Right lobe of liver (tissue), 6 donors: ENCODE measurements around the gene ERGIC1. TPM values are rescaled to one million over a fixed set of nuclear protein-coding genes. Genes with fewer than 3 reads are reported as not detected.

Source experiments
- ATAC-seq, 4 donors: fragments of 200-7000 bp; cut with Tn5 transposase; one replicate each; pipeline ENCODE4 v1.9.1; 2020; ENCODE audit warnings: mild to moderate bottlenecking in 4 of 4, moderate library complexity in 4 of 4
- DNase-seq, 3 donors: peaks; one replicate each; pipeline ENCODE4 v3.0.0-alpha.2; 2020
- H3K27ac ChIP-seq, 3 donors: fragments of 200-600 bp; one replicate each; pipeline ENCODE4 v1.8.0; 2022
- H3K27me3 ChIP-seq, 2 donors: fragments of 200-600 bp; one replicate each; pipeline ENCODE4 v1.8.0; 2022
- H3K36me3 ChIP-seq, 4 donors: fragments of 200-600 bp; sonication (generic) in 1 of 4; one replicate each; pipeline versions ENCODE4 v1.5.1 to v1.8.0; 2017 to 2022; ENCODE audit warnings: control low read depth in 1 of 4
- H3K4me1 ChIP-seq, 4 donors: fragments of 200-600 bp; sonication (generic) in 1 of 4; one replicate each; pipeline versions ENCODE4 v1.5.1 to v1.8.0; 2017 to 2022; ENCODE audit warnings: control low read depth in 1 of 4
- H3K4me3 ChIP-seq, 3 donors: fragments of 200-600 bp; one replicate each; pipeline ENCODE4 v1.8.0; 2022
- H3K9me3 ChIP-seq, 4 donors: fragments of 200-600 bp; sonication (generic) in 1 of 4; one replicate each; pipeline versions ENCODE4 v1.5.1 to v1.8.0; 2017 to 2022; ENCODE audit warnings: control low read depth in 1 of 4
- POLR2A ChIP-seq: fragments of 450-650 bp; IDR thresholded peaks from one replicate; pipeline ENCODE4 v1.6.1; 2017; ENCODE audit warnings: antibody characterized with exemption, mild to moderate bottlenecking
- WGBS: methylation state at CpG from one replicate; pipeline ENCODE4 v1.1.6; 2018; ENCODE audit warnings: low coverage, low lambda C conversion rate; ENCODE audit not compliant: insufficient coverage; ENCODE audit errors: missing lambda C conversion rate; 5-methylcytosine and 5-hydroxymethylcytosine counted together
- intact Hi-C, 2 donors: fragments of 100-400 bp; cut with DNase I; formaldehyde crosslinking; loops; one replicate each; pipeline versions ENCODE4 v1.11.2 to v1.14.1; 2022
- total RNA-seq, 6 experiments: library from RNA; depleted of rRNA in 2 of 6; stranded (reverse); fragments of >200 nt in 2 of 6; fragmentation: NEBNext Ultra II Directional in 3 of 6; extraction: Animal tissue kit (Norgen Biotek cat#: 25700) in 3 of 6; gene quantifications; one replicate each; pipeline versions ENCODE4 v1.1.0 to v1.2.4, GENCODE V29; 2016 to 2023
- TF ChIP-seq, protein P1 (sequence below), 4 donors: fragments of 200-600 bp in 3 of 4; fragments of 450-650 bp in 1 of 4; IDR thresholded peaks; one replicate each; pipeline versions ENCODE4 v1.5.1 to v1.8.0; 2016 to 2022; ENCODE audit warnings: antibody characterized with exemption in 4 of 4, mild to moderate bottlenecking in 2 of 4
- donor health status: DM: no; HTN: yes; CAD: no.
- donor health status: DM: no; HTN: no; CAD: no.
- donor health status: DM: no; HTN: no; CAD: no.
- donor health status: DM: no; HTN: yes; CAD: no.
- donor health status: DM: no; HTN: yes; CAD: no.

ERGIC1 gene
- total RNA-seq, 6 experiments from 2014 or later: 103 to 264 (median 154) TPM

DNA sequence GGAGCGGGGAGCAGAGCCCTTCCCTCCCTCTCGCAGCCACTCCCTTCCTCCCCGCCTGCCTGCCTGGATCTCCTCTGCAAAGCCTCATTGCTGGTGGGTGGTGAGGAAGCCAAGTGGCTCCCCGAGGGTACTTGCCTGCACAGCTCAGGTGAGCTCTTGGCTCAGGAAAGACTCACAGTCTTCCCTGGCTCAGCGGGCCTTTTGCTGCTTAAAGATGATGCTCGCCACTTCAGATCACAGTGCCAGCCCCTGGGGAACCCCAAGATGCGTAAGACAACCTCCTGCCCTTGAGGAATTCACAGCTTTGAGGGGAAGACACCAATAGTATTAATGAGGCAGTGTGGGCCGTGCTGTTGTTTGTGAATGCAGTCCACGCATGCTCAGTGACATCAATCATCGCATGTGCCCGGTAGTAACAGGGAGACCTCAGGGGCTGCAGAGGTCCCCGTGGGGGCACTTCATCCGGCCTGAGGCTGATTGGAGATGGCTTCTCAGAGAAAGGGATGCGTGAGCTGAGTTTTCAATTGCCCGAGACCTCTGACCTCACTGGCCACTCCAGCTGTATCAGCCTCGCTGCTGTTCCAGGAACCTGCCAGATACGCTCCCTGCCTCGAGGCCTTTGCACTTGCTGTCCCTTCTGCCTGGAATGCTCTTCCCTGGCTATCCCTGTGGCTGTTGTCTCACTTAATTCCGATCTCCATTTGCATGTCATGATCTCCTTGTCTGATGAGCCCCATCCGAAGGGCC is 36.8 kb downstream of the ERGIC1 start:
- TF ChIP-seq, protein P1, sequence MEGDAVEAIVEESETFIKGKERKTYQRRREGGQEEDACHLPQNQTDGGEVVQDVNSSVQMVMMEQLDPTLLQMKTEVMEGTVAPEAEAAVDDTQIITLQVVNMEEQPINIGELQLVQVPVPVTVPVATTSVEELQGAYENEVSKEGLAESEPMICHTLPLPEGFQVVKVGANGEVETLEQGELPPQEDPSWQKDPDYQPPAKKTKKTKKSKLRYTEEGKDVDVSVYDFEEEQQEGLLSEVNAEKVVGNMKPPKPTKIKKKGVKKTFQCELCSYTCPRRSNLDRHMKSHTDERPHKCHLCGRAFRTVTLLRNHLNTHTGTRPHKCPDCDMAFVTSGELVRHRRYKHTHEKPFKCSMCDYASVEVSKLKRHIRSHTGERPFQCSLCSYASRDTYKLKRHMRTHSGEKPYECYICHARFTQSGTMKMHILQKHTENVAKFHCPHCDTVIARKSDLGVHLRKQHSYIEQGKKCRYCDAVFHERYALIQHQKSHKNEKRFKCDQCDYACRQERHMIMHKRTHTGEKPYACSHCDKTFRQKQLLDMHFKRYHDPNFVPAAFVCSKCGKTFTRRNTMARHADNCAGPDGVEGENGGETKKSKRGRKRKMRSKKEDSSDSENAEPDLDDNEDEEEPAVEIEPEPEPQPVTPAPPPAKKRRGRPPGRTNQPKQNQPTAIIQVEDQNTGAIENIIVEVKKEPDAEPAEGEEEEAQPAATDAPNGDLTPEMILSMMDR (IDR thresholded peaks at IDR 0.05): no peak
- peak; percentile 52 for TF ChIP-seq POLR2A
- Histone ChIP-seq H3K36me3 (no peaks in the 10 kb centered on the region), H3K4me1 (peaks cover 0 to 61% (median 35%) of the 10 kb centered on the region in 4 donors), H3K9me3 (no peaks in the 10 kb centered on the region), H3K27me3 (no peaks in the 10 kb centered on the region), H3K4me3 (no peak overlapping the region), H3K27ac (peak overlapping the region; percentile 72 to 93 (median 85))
- 24% methylated on average over 9 of the region's 20 CpGs for WGBS
- ATAC-seq (peak; percentile 46 to 70 (median 66)), DNase-seq (peak; percentile 77 to 88 (median 86))
- intact Hi-C loops: no loop called here

DNA sequence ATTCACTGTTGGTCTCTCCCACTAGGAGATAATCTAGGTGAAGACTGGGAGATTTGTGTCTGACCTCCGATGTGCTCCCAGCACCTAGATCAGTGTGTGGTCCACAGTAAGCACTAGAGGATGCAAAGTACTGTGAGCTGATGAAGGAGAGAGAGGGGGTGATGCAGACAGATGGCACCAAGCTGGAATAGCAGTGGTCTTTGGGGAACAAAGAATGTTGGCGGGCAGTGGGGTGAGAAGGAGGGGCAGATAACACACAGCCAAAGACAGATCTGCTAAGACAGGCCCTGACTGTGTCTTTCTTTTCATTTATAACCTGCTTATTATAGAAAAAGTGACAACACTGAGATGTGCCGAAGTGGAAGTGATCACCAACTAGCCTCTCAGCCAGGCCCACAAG is 37.5 kb downstream of the ERGIC1 start:
- Histone ChIP-seq H3K4me1 (peaks cover 0 to 61% (median 35%) of the 10 kb centered on the region in 4 donors), H3K9me3 (no peaks in the 10 kb centered on the region), H3K36me3 (no peaks in the 10 kb centered on the region), H3K27me3 (no peaks in the 10 kb centered on the region), H3K4me3 (no peak overlapping the region), H3K27ac (peak overlapping the region; percentile 72 to 93 (median 85))
- intact Hi-C loops: no loop called here
- no peak for DNase-seq
- WGBS: 72% methylated on average over 3 of the region's 3 CpGs
- ATAC-seq: no peak
- no peak for TF ChIP-seq POLR2A
- TF ChIP-seq, protein P1 (IDR thresholded peaks at IDR 0.05): no peak

DNA sequence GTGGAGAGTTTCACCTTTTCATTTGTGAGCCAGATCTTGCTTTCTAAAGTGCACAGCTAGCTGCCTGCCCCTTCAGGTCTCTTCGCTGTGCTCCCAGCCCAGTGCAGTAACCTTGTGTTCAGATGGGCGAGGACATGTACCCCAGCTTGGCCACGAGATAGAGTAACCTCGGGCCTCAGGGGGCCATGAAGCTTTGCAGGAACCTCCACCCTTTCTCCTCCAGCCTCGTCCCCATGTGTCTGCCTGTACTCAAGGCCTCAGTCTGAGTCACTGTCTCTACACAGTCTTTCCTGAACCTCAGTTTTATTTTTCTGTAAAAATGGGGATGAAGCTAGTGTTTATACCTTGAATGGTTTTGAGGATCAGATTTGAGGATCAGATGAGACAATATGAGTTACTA is 37.9 kb downstream of the ERGIC1 start:
- H3K27me3 ChIP-seq: no peaks in the 10 kb centered on the region

DNA sequence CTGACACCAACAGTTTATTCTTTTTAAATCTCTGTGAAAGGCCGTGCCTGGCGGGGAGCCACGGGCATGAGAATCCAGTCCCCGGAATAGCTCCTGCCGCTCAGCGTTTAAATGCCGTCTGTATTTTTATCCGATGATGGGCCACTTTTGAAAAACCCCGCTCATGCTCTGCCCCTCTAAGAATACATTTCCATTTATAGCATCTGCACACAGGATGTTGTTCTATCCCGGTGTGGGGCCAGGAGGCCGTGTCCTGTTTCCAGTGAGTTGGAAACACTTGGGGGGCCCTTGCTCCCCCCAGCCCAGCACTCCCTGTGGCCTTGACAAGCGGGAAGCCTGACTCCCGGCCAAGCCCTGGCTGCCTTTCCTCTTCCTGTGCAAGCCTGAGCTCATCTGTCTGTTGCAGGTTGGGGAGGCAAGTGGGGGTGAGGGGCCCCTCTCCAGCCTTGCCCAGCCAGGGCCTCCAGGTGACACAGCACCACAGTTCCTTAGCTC is 39.0 kb downstream of the ERGIC1 start:
- H3K27ac ChIP-seq: peak overlapping the region; percentile 72 to 93 (median 85)
- TF ChIP-seq POLR2A: no peak
- TF ChIP-seq, protein P1 (IDR thresholded peaks at IDR 0.05): no peak
- H3K4me1 ChIP-seq: peaks cover 0 to 47% (median 29%) of the 10 kb centered on the region in 4 donors
- H3K36me3 ChIP-seq: no peaks in the 10 kb centered on the region
- no peak overlapping the region for H3K4me3 ChIP-seq
- H3K9me3 ChIP-seq: no peaks in the 10 kb centered on the region
- H3K27me3 ChIP-seq: no peaks in the 10 kb centered on the region
- intact Hi-C loops: no loop called here
- peak in 2 of 3 donors; percentile 79 to 81 for DNase-seq
- peak; percentile 4 to 34 (median 17) for ATAC-seq
- WGBS: 88% methylated on average over 7 of the region's 13 CpGs

More for the DNA sequence above, 37.9 kb downstream of the ERGIC1 start:
- peaks cover 0 to 57% (median 34%) of the 10 kb centered on the region in 4 donors for H3K4me1 ChIP-seq
- no peaks in the 10 kb centered on the region for H3K9me3 ChIP-seq
- intact Hi-C loops: no loop called here
- H3K4me3 ChIP-seq: no peak overlapping the region
- 67% methylated on average over 1 of the region's 5 CpGs for WGBS
- no peak for ATAC-seq
- H3K36me3 ChIP-seq: no peaks in the 10 kb centered on the region
- TF ChIP-seq, protein P1 (IDR thresholded peaks at IDR 0.05): no peak
- no peak for TF ChIP-seq POLR2A
- peak overlapping the region; percentile 72 to 93 (median 85) for H3K27ac ChIP-seq
- DNase-seq: no peak
